ENCODE measurements around the gene CD44.

Gene CD44

GRCh38 chr11:35179466-35180135 lies 40.6 kb downstream of the CD44 start:
- DNase-seq, result no peak

DNA sequence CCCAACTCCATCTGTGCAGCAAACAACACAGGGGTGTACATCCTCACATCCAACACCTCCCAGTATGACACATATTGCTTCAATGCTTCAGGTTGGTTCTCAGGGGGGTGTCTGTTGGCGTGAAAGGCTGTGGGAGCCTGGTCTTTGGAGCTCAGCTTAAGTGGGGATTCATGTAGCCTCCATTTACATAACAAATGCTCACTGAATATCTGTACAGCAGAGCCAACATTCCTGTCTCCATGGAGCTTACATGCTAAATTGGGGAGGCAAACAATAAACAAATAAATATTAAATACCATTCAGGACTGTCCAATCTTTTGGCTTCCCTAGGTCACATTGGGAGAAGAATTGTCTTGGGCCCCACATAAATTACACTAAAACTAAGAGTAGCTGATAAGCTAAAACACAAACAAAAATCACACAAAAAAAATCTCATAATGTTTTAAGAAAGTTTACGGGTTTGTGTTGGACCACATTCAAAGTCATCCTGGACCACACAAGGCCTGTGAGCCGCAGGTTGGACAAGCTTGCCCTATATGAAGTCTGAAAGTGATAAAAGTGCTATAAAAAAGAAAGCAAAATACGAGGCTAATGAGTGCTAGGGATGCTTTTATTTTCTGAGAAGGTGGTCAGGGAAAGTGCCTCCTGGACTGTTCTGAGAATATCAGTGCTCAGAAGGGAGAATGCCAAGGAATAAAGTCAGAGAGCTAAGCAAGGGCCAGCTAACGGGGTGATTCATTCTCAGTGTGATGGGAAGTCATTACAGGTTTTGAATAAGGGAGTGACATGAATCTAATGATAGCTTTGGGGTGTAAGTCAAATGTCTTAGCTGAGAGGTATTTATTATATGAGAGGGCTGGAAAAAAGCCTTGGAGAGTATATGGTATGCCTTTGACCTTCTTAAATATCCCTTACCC lies 41.6 kb downstream of the CD44 start:
- no peak for DNase-seq

DNA sequence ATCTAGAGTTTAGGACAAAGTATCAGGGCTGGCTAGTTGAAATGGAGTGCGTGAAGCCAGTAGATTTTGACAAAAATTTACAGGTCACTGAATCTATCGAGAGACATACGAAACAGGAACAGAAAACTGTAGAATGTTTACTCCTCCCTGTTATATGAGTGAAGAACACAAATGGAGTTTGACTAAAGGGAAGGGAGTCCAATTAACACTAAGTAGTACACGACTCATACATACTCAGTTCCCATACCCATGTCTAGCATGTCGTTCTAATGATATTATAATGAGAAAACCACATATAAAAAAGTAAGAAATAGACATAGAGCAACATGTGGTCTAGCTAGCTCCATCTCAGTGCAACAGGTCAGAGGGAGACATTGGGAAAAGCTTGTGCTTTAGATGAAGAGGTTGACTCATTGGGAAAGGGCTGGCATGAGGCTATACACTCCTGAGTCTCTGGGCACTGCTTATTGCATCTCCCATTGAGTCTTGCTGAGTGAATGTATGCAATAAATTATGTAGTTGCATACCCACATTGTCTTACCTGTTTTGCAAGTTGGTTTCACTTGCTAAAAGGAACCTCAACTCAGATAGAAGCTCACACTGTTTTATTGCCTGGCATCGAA lies 43.5 kb downstream of the CD44 start:
- DNase-seq, result no peak

DNA sequence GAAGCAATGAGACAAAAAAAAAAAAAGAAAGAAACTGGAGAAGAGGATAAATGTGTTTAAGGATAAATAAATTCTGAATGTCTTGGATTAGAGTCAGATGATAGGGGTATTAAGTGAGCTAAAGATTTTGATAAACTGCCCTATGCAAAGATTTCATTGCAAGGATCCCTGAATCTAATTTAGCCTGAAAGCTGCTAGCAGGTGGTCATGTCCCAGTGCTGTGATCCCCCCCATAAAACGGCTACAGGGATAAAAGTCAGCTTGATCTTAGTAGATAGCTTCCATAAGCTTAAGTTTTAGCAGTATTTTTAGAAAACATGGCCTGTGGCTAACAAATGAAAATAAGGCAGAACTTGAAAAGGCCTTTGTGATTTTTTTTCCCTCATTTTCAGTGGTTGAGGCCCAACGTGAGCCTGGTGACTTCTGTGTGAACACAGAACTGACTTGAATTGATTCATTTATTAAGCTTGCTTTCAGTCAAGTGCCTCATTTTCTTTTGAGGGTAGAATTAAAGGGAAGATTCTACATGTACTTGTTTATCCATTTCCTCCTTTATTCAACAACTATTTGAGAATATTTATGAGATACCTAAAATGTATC lies 44.5 kb downstream of the CD44 start:
- no peak for DNase-seq

DNA sequence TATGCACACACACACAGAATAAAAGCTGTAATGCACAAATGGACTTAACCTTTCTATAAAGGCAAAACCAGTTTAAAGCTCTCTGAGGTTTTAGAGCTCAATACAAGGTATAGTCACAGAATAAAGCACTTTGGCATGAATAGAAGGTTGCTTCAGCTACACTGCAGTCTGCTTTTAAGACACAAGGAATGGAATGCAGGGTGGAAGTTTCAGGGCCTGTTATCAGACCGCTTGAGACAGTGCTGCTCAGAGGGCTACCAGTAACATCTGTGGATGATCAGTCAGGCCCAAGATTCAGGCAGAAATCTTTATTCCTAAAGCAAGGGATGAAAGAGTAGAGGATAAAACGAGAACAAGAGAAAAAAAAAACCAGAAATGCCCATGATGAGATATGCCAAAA lies 46.7 kb downstream of the CD44 start:
- no peak for DNase-seq

DNA sequence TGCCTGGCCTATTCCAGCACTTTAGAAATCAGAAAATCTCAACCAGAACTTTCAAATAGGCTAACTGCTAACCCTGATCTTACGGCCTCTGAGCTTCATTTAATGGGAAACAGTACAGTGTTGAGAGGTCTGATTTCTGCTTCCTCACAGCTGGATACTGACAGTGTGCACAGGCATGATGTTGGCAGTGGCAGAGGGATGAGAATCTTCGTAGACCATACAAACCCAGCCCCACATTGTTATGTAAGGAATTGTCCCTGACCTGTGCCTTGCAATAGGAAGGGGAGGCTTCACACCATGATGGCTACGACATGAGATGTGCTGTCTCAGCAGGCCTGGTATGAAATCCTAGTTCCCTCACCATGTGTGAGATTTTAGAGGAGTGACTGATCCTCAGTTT lies 49.0 kb downstream of the CD44 start:
- DNase-seq, result no peak

- no peak for DNase-seq
Measured at GRCh38 chr11:35190804-35191348, 51.9 kb downstream of the CD44 start.

DNA sequence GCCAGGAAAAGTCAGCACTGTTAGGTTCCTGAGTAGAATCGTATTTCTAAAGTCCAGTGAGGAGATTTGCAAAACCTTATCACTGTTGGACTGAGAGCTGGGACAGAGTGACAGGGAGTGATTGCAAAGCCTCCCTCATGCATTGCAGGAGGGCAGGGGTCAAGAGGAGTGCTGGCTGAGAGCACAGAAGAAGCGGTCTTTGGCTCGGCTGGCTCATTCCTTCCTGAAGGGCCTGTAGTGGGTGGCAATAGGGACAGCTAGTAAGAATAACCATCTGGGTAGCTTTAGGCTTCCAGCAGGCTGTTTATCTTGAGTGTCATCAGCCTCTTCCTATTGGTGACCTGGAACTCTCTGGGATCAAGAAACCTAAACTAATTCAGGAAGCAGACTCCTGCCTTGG lies 53.4 kb downstream of the CD44 start:
- no peak for DNase-seq

DNA sequence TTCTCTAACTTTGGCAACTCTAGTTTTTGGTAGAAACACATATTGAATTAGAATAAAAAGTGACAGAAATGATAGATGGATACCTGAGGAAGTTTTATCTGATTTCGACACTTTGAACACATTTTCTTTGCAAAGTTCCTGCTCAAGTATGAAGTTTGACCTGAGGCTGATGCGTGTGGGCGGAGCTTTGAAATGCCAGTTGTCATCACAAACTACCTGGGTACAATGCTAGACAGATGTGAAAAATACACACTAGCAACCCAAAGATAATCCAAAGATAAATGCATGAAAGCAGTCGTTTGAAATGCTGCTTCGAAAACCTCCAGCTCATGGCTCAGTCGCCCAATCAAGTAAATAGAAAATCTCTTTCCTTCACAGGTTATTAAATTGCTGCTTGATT lies 54.8 kb downstream of the CD44 start:
- DNase-seq, result no peak

DNA sequence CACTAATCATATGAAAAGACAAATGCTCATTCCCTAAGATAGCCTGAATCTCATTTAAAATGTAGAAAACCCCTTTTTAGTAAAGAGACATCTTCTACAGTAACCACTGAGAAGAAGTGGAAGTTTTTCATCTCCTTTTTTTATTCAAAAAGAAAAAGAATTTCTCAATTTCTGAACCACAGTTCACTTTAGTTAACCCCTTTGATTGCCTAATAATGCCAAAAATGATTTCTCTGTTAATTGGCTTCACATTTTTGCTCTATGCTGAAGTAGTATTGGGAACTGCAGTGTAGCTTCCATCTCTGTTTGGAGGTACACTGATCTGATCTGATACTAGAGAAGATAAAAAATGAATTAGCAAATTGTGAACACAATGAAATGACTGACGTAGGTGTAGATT lies 58.3 kb downstream of the CD44 start:
- DNase-seq, result no peak

DNA sequence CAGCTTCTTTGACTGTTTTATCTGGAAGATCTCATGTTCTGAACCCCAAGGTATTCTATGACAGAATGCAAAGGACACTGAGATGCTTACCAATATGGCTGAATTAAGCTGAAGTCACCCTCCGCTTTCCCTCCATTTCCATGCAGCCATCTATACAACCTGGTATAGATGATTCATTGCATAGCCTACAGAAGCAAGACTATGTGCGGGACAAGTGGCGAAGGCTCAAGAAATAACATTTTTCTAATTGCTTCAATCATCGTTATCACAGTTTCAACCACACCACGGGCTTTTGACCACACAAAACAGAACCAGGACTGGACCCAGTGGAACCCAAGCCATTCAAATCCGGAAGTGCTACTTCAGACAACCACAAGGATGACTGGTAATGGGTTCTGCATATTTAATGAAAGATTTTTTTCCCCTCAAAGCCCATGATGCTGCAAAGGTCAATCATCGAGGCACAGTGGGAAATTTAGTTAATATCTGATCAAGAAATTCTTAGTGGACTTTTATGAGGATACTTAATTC lies 61.9 kb downstream of the CD44 start:
- DNase-seq, result no peak

DNA sequence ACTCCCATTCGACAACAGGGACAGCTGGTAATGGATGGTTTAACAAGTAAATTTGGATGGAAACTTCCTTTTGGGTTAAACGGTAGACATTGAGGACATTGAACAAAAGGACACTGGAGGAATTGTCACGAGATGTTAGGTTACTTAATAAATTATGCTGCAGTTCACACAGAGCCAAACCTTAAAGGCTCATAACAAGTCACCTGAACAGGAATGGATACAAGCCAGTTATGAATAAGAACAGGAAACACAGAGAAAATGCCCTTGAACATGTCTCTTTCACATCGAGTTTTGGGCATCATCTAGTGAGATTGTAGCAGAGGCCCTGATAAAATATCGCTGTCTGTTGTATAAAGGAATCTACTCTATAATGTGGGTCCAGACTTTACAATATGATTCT lies 65.6 kb downstream of the CD44 start:
- DNase-seq, result no peak

- DNase-seq, result no peak
Measured at GRCh38 chr11:35206616-35207015, 67.6 kb downstream of the CD44 start.

DNA sequence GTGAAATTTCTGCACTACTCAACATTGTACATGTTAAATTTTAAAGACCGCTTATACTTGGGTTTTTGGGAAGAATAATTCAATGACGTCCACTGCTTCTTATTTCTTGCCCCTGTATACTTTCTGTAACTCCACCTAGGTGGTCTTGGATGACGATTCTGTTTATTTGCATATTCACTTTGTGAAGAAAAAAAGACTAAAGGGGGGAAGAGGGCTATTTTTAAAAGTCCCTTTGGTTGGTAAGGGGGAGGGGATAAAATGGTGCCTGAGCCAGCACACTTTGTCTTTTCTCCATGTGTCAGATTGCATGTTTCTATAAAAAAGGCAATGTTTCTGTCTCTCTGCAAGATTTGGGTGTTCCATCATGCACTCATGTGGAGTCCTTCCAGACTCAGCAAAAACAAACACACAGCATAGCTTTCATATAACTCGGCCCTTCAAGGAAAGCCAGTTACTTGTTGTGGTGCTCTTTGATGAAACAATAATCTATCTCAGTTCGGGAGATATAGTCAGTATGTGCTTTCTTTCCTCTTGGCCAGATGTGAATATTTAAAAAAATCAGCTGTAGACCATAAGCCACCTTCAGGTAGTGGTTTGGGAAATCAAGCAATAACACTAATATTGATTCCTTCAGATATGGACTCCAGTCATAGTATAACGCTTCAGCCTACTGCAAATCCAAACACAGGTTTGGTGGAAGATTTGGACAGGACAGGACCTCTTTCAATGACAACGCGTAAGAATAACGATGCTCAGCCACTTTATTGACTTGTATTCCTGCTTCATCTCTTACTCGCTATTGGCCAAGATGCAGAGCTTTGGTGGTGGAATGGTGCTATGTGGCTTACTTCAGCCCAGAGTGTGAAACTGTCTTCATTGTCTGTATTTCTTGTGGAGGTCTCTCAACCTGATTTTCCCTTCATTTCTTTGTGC lies 68.8 kb downstream of the CD44 start:
- DNase-seq, result no peak

GRCh38 chr11:35208795-35209194 lies 69.8 kb downstream of the CD44 start:
- DNase-seq, result no peak

- DNase-seq, result no peak
Measured at GRCh38 chr11:35210876-35211546, 72.0 kb downstream of the CD44 start.

GRCh38 chr11:35211952-35212351 lies 73.0 kb downstream of the CD44 start:
- DNase-seq, result no peak

- DNase-seq, result no peak
Measured at GRCh38 chr11:35214226-35214770, 75.3 kb downstream of the CD44 start.

DNA sequence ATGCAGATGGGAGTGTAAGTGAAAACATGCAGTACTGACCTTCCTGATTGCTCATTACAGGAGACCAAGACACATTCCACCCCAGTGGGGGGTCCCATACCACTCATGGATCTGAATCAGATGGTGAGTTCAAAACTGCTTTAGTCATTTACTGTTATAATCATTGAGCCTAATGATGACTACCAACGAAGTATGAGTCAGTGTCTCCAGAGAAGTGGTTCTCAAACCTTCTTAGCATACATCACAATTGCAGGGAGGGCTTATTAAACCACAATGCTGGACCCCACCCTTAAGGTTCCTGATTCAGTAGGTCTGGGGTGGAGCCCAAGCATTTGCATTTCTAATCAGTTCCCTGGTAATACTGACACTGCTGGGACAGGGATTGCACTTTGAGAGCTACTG lies 75.8 kb downstream of the CD44 start:
- no peak for DNase-seq

- no peak for DNase-seq
Measured at GRCh38 chr11:35215945-35216344, 77.0 kb downstream of the CD44 start.
